Endodermal cell (in vitro differentiated cells): Measurements from ENCODE around the gene RASAL2. TPM values are rescaled to one million over a fixed set of nuclear protein-coding genes. Genes with fewer than 3 reads are reported as not detected.

Experiments
- DNase-seq: peaks from one replicate; pipeline ENCODE4 v3.0.0-alpha.2; 2017
- H3K27ac ChIP-seq: 2 replicates; pipeline ENCODE4 v1.5.1; 2013; ENCODE audit warnings: mild to moderate bottlenecking, low read depth, low read length, moderate library complexity
- H3K27me3 ChIP-seq: 2 replicates; pipeline ENCODE4 v1.6.1; 2013; ENCODE audit warnings: mild to moderate bottlenecking, low read length, moderate library complexity; ENCODE audit not compliant: insufficient read depth, control insufficient read depth, poor library complexity, severe bottlenecking
- H3K36me3 ChIP-seq: 2 replicates; pipeline ENCODE4 v1.7.0; 2013; ENCODE audit warnings: mild to moderate bottlenecking, low read length, moderate library complexity; ENCODE audit not compliant: control insufficient read depth, insufficient read depth
- H3K4me1 ChIP-seq: one replicate; pipeline ENCODE4 v1.7.0; 2013; ENCODE audit warnings: low read length; ENCODE audit not compliant: control insufficient read depth, insufficient read depth
- H3K4me3 ChIP-seq: 2 replicates; pipeline ENCODE4 v1.5.1; 2013; ENCODE audit warnings: mild to moderate bottlenecking, low read length, moderate library complexity
- H3K9ac ChIP-seq: 2 replicates; pipeline ENCODE4 v1.6.1; 2013; ENCODE audit warnings: mild to moderate bottlenecking, low read length, moderate library complexity; ENCODE audit not compliant: poor library complexity, severe bottlenecking; ENCODE audit errors: extremely low read depth
- H3K9me3 ChIP-seq: 2 replicates; pipeline ENCODE4 v1.6.1; 2013; ENCODE audit warnings: mild to moderate bottlenecking, low read length, moderate library complexity; ENCODE audit not compliant: control insufficient read depth
- H3K27ac Mint-ChIP-seq: 2 replicates; pipeline ENCODE4 v1.8.0; 2020; ENCODE audit warnings: mixed read lengths
- H3K27me3 Mint-ChIP-seq: 2 replicates; pipeline ENCODE4 v1.8.0; 2021; ENCODE audit warnings: mild to moderate bottlenecking, mixed read lengths; ENCODE audit not compliant: insufficient read depth
- H3K36me3 Mint-ChIP-seq: 2 replicates; pipeline ENCODE4 v1.8.0; 2020; ENCODE audit warnings: low read depth, mixed read lengths
- H3K4me1 Mint-ChIP-seq: 2 replicates; pipeline ENCODE4 v1.8.0; 2020; ENCODE audit warnings: mixed read lengths
- H3K4me3 Mint-ChIP-seq: 2 replicates; pipeline ENCODE4 v1.8.0; 2020; ENCODE audit warnings: mild to moderate bottlenecking, moderate library complexity, mixed read lengths
- H3K9me3 Mint-ChIP-seq: 2 replicates; pipeline ENCODE4 v1.8.0; 2020; ENCODE audit warnings: mild to moderate bottlenecking, mixed read lengths
- CTCF ChIP-seq: fragments of 200-600 bp; sonication (generic); conservative IDR thresholded peaks from 2 replicates; pipeline ENCODE4 v1.5.0; 2021; ENCODE audit warnings: antibody characterized with exemption, mild to moderate bottlenecking
- WGBS, 2 experiments: methylation state at CpG; one replicate each; pipeline versions ENCODE4 v1.1.5 to v1.1.7; 2013; ENCODE audit warnings: missing lambda C conversion rate in 2 of 2, mixed read lengths in 1 of 2; ENCODE audit not compliant: insufficient coverage in 1 of 2, insufficient read length in 1 of 2; 5-methylcytosine and 5-hydroxymethylcytosine counted together
- total RNA-seq, 2 donors: library from RNA; stranded (reverse); fragmentation: NEBNext Ultra II Directional in 1 of 2; extraction: Animal tissue kit (Norgen Biotek cat#: 25700) in 1 of 2; gene quantifications; 2 replicates in 1 of 2; 3 replicates in 1 of 2; pipeline ENCODE4 v1.2.1, GENCODE V29; 2021

The RASAL2 gene
- total RNA-seq, 2 donors from 2014 or later, result 21.8 to 22.1 TPM

GRCh38 chr1:178165196-178165595 is 71.3 kb downstream of the RASAL2 start:
- DNase-seq, result no peak
- H3K27me3 Mint-ChIP-seq, result no peaks in the 10 kb centered on the region

GRCh38 chr1:178166429-178167024 is 72.6 kb downstream of the RASAL2 start:
- TF ChIP-seq CTCF, result no peak
- no peak overlapping the region for H3K27ac Mint-ChIP-seq
- Histone ChIP-seq H3K9ac (no peak overlapping the region), H3K9me3 (no peaks in the 10 kb centered on the region), H3K27ac (no peak overlapping the region), H3K4me1 (no peaks in the 10 kb centered on the region), H3K36me3 (no peaks in the 10 kb centered on the region), H3K27me3 (no peaks in the 10 kb centered on the region), H3K4me3 (no peak overlapping the region)
- no peaks in the 10 kb centered on the region for H3K36me3 Mint-ChIP-seq
- no peaks in the 10 kb centered on the region for H3K9me3 Mint-ChIP-seq
- 86% methylated on average over 1 of the region's 1 CpG; no CpG with 5 or more reads in 1 of the 2 experiments for WGBS, 2 experiments
- no peak overlapping the region for H3K4me3 Mint-ChIP-seq
- no peaks in the 10 kb centered on the region for H3K27me3 Mint-ChIP-seq
- H3K4me1 Mint-ChIP-seq, result no peaks in the 10 kb centered on the region
- no peak for DNase-seq

More at GRCh38 chr1:178165196-178165595, 71.3 kb downstream of the RASAL2 start:
- H3K4me1 Mint-ChIP-seq, result no peaks in the 10 kb centered on the region
- 100% methylated on average over 1 of the region's 1 CpG; no CpG with 5 or more reads in 1 of the 2 experiments for WGBS, 2 experiments
- H3K27ac Mint-ChIP-seq, result no peak overlapping the region
- Histone ChIP-seq H3K4me3 (no peak overlapping the region), H3K27me3 (no peaks in the 10 kb centered on the region), H3K9ac (no peak overlapping the region), H3K4me1 (no peaks in the 10 kb centered on the region), H3K27ac (no peak overlapping the region), H3K36me3 (no peaks in the 10 kb centered on the region), H3K9me3 (no peaks in the 10 kb centered on the region)
- H3K9me3 Mint-ChIP-seq, result no peaks in the 10 kb centered on the region
- no peak for TF ChIP-seq CTCF
- no peaks in the 10 kb centered on the region for H3K36me3 Mint-ChIP-seq
- no peak overlapping the region for H3K4me3 Mint-ChIP-seq

- Mint-ChIP-seq H3K27me3 (no peaks in the 10 kb centered on the region), H3K9me3 (no peaks in the 10 kb centered on the region), H3K36me3 (no peaks in the 10 kb centered on the region), H3K27ac (no peak overlapping the region), H3K4me3 (no peak overlapping the region), H3K4me1 (no peaks in the 10 kb centered on the region)
- no peaks in the 10 kb centered on the region for H3K36me3 ChIP-seq
- DNase-seq, result no peak
- H3K9me3 ChIP-seq, result no peaks in the 10 kb centered on the region
- no peak overlapping the region for H3K4me3 ChIP-seq
- 86 to 95% methylated on average over 1 to 2 of the region's 2 CpGs for WGBS, 2 experiments
- TF ChIP-seq CTCF, result no peak
- no peaks in the 10 kb centered on the region for H3K4me1 ChIP-seq
- H3K9ac ChIP-seq, result no peak overlapping the region
- no peaks in the 10 kb centered on the region for H3K27me3 ChIP-seq
- H3K27ac ChIP-seq, result no peak overlapping the region
Measured at GRCh38 chr1:178168536-178168935, 74.6 kb downstream of the RASAL2 start.
